ENCODE measurements around the gene CDK11B.

Gene CDK11B

GRCh38 chr1:1614204-1614953 is 44.4 kb downstream of the CDK11B start:
- no peak for DNase-seq

GRCh38 chr1:1613509-1614082 is 45.2 kb downstream of the CDK11B start:
- no peak for DNase-seq

- no peak for DNase-seq
Measured at GRCh38 chr1:1612104-1612400, 46.8 kb downstream of the CDK11B start.

GRCh38 chr1:1610796-1611195 is 48.0 kb downstream of the CDK11B start:
- no peak for DNase-seq

GRCh38 chr1:1609822-1610485 is 48.9 kb downstream of the CDK11B start:
- DNase-seq, result no peak

GRCh38 chr1:1606232-1606631 is 52.6 kb downstream of the CDK11B start:
- no peak for DNase-seq

- no peak for DNase-seq
Measured at GRCh38 chr1:1605724-1606123, 53.1 kb downstream of the CDK11B start.

- no peak for DNase-seq
Measured at GRCh38 chr1:1605034-1605591, 53.7 kb downstream of the CDK11B start.

GRCh38 chr1:1604374-1605033 is 54.3 kb downstream of the CDK11B start:
- no peak for DNase-seq

GRCh38 chr1:1603671-1604373 is 55.0 kb downstream of the CDK11B start:
- DNase-seq, result no peak

GRCh38 chr1:1602968-1603506 is 55.8 kb downstream of the CDK11B start:
- no peak for DNase-seq

GRCh38 chr1:1602304-1602967 is 56.4 kb downstream of the CDK11B start:
- DNase-seq, result no peak

GRCh38 chr1:1601564-1602303 is 57.1 kb downstream of the CDK11B start:
- DNase-seq, result no peak

- no peak for DNase-seq
Measured at GRCh38 chr1:1600861-1601563, 57.8 kb downstream of the CDK11B start.

GRCh38 chr1:1599935-1600860 is 58.6 kb downstream of the CDK11B start, which contains the start of gene FNDC10:
FNDC10 (minus strand) TSS chr1:1600135; CDS start chr1:1600015, 120 bp downstream.
- DNase-seq, result no peak

GRCh38 chr1:1599030-1599934 is 59.5 kb downstream of the CDK11B start:
- no peak for DNase-seq

GRCh38 chr1:1598720-1599029 is 60.1 kb downstream of the CDK11B start:
- DNase-seq, result no peak

GRCh38 chr1:1598051-1598719 is 60.6 kb downstream of the CDK11B start:
- DNase-seq, result no peak
